Stomach (tissue), 9 donors: ENCODE data around the gene MPZL1. TPM values are rescaled to one million over a fixed set of nuclear protein-coding genes. Genes with fewer than 3 reads are reported as not detected.

ENCODE experiments used
- DNase-seq, 2 donors: peaks; one replicate each; pipeline versions ENCODE4 v3.0.0 to v3.0.0-alpha.2; 2013 to 2019
- H3K27ac ChIP-seq, 5 donors: fragments of 200-600 bp in 4 of 5; sonication (generic) in 4 of 5; one replicate each; pipeline ENCODE4 v1.5.1; 2013 to 2019; ENCODE audit warnings: mild to moderate bottlenecking in 1 of 5, moderate library complexity in 1 of 5
- H3K27me3 ChIP-seq, 3 donors: fragments of 200-600 bp; sonication (generic); one replicate each; pipeline ENCODE4 v1.5.1; 2017 to 2019; ENCODE audit warnings: mixed run types in 1 of 3
- H3K36me3 ChIP-seq, 4 donors: fragments of 200-600 bp; sonication (generic); 1 replicate in 3 of 4; 2 replicates in 1 of 4; pipeline ENCODE4 v1.5.1; 2016 to 2019
- H3K4me1 ChIP-seq, 4 donors: fragments of 200-600 bp; sonication (generic); one replicate each; pipeline ENCODE4 v1.5.1; 2016 to 2019
- H3K4me3 ChIP-seq, 4 donors: fragments of 200-600 bp; sonication (generic) in 3 of 4; one replicate each; pipeline ENCODE4 v1.5.1; 2016 to 2019; ENCODE audit warnings: mild to moderate bottlenecking in 1 of 4
- H3K9me3 ChIP-seq, 4 donors: fragments of 200-600 bp; sonication (generic); one replicate each; pipeline ENCODE4 v1.5.1; 2016 to 2019
- EP300 ChIP-seq: sonication (generic); formaldehyde crosslinking; IDR thresholded peaks from one replicate; pipeline ENCODE4 v1.6.1; 2017; ENCODE audit warnings: antibody characterized with exemption
- POLR2A ChIP-seq, 4 donors: fragments of 450-650 bp; IDR thresholded peaks; one replicate each; pipeline ENCODE4 v1.6.1; 2016; ENCODE audit warnings: antibody characterized with exemption in 4 of 4, control low read depth in 2 of 4, mild to moderate bottlenecking in 1 of 4, moderate library complexity in 1 of 4
- POLR2AphosphoS5 ChIP-seq, 3 donors: sonication (generic); formaldehyde crosslinking; IDR thresholded peaks; one replicate each; pipeline ENCODE4 v1.6.1; 2016; ENCODE audit warnings: antibody characterized with exemption in 3 of 3
- WGBS, 5 donors: extraction: QIAGEN DNeasy Blood & Tissue Kit in 3 of 5; methylation state at CpG; one replicate each; pipeline versions ENCODE4 v1.1.5 to v1.1.7; 2013 to 2018; 5-methylcytosine and 5-hydroxymethylcytosine counted together
- intact Hi-C: fragments of 100-400 bp; cut with DNase I; formaldehyde crosslinking; loops from one replicate; pipeline ENCODE4 v1.15.1; 2023; ENCODE audit warnings: low total_unique reads
- polyA plus RNA-seq, 3 donors: library from polyadenylated mRNA; stranded (reverse); fragments of 200-250 nt; gene quantifications; one replicate each; pipeline ENCODE4 v1.2.3, GENCODE V29; 2013
- total RNA-seq, 5 donors: library from RNA; depleted of rRNA; stranded (reverse); fragments of >200 nt; gene quantifications; one replicate each; pipeline versions ENCODE4 v1.1.0 to v1.2.3, GENCODE V29; 2014 to 2016
- TF ChIP-seq, protein P1 (sequence below), 7 experiments: fragments of 450-650 bp in 4 of 7; fragments of 200-600 bp in 3 of 7; sonication (generic) in 3 of 7; IDR thresholded peaks; one replicate each; pipeline ENCODE4 v1.5.1; 2016 to 2019; ENCODE audit warnings: antibody characterized with exemption in 7 of 7, control low read depth in 2 of 7, mild to moderate bottlenecking in 1 of 7
- donor health status: healthy with polysubstance abuse.
- donor health status: Bipolar disorder and iron deficiency.
- donor health status: healthy.

The MPZL1 gene
- total and polyA plus RNA-seq, 8 donors, result 7.2 to 115 (median 30.6) TPM

DNA sequence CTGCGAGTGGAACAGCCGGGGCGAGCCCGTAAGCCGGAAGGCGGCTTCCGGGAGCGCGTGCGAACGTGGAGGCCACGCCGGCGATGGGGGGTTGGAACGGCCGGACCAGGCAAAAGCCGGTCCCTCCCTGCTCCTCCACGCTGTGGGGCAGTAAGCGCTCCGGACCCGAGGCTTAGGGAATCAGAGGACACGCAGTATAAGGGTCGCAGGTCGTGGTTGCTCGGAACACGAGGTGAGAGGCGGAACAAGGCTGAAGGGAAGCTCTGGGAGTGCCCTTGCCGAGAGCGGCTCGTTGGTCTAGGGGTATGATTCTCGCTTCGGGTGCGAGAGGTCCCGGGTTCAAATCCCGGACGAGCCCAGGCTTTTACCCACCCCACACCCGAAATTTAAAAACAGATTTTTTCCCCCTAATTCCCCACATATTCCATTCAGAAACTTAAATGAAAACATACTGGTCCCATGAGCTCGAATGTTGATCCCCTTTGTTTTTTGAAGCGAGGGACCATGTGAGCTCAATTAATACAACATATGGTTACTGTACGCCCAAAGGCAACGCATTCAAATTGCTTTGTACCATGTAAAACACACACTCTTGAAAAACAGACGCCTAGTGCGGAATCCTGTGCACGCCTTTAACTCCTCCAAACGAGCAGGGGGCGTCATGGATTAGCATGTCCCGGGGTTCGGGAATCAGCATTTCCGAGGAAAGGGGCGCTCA lies 7.2 kb upstream of the MPZL1 start:
- peak; percentile 92 to 95 for DNase-seq
- peak overlapping the region; percentile 55 to 79 (median 64) for H3K4me3 ChIP-seq
- peak overlapping the region; percentile 87 to 95 (median 92) for H3K27ac ChIP-seq
- no peaks in the 10 kb centered on the region for H3K27me3 ChIP-seq
- H3K9me3 ChIP-seq, result no peaks in the 10 kb centered on the region
- TF ChIP-seq EP300 (no peak), POLR2A (IDR thresholded peaks at IDR 0.05) (no peak), POLR2AphosphoS5 (IDR thresholded peaks at IDR 0.05) (peak in 2 of 3 donors; percentile 54 to 60)
- TF ChIP-seq, protein P1, sequence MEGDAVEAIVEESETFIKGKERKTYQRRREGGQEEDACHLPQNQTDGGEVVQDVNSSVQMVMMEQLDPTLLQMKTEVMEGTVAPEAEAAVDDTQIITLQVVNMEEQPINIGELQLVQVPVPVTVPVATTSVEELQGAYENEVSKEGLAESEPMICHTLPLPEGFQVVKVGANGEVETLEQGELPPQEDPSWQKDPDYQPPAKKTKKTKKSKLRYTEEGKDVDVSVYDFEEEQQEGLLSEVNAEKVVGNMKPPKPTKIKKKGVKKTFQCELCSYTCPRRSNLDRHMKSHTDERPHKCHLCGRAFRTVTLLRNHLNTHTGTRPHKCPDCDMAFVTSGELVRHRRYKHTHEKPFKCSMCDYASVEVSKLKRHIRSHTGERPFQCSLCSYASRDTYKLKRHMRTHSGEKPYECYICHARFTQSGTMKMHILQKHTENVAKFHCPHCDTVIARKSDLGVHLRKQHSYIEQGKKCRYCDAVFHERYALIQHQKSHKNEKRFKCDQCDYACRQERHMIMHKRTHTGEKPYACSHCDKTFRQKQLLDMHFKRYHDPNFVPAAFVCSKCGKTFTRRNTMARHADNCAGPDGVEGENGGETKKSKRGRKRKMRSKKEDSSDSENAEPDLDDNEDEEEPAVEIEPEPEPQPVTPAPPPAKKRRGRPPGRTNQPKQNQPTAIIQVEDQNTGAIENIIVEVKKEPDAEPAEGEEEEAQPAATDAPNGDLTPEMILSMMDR (IDR thresholded peaks at IDR 0.05), result no peak
- 0 to 2% (median 1%) methylated on average over 30 to 50 of the region's 50 CpGs for WGBS, 5 donors
- intact Hi-C loops, result no loop called here
- H3K36me3 ChIP-seq, result no peaks in the 10 kb centered on the region
- H3K4me1 ChIP-seq, result peaks cover 0 to 29% (median 19%) of the 10 kb centered on the region in 4 donors

DNA sequence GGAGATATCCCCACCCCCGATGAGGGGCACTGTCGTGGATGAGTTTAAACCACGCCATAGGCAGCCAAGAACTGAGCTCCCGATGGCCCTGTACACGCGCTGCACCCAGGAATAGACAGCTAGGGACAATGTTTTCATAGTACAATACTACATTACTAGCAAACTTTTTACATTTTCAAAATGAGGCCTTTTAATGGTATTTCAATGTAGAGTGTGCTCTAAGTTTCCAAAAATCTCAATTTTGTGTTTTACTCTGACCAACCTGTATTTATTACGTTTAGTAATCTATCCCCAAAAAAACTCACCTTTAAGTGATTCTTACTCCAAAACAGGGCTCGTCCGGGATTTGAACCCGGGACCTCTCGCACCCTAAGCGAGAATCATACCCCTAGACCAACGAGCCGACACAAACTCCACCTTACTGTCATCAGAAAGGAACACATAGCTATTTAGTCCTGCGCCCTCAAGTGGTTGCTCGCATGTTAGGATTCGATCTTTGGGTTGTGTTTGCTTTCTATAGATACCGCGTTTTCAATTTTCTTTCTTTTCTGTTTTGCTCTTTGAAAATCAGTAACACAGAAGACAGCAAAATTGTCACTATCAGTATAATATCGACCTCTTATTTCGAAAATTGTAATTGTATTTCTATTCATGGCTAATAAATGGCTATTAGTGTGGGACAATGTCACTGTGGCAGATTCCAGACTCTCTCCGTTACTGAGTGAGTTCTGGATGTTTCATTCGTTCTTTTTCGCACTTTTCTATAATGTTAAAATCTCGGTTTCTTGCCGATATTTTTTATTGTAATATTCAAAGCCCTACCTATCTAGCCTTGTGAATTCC lies 6.4 kb upstream of the MPZL1 start:
- no peaks in the 10 kb centered on the region for H3K9me3 ChIP-seq
- peak; percentile 89 to 95 for DNase-seq
- no peaks in the 10 kb centered on the region for H3K27me3 ChIP-seq
- intact Hi-C loops, result no loop called here
- H3K4me3 ChIP-seq, result peak overlapping the region; percentile 55 to 79 (median 64)
- peak overlapping the region; percentile 87 to 95 (median 92) for H3K27ac ChIP-seq
- TF ChIP-seq, protein P1 (IDR thresholded peaks at IDR 0.05), result peak in 5 of 7 experiments; percentile 65 to 86 (median 81)
- TF ChIP-seq POLR2A (IDR thresholded peaks at IDR 0.05), result no peak
- TF ChIP-seq POLR2AphosphoS5 (IDR thresholded peaks at IDR 0.05), result peak; percentile 50 to 90 (median 79)
- peaks cover 0 to 29% (median 19%) of the 10 kb centered on the region in 4 donors for H3K4me1 ChIP-seq
- no peaks in the 10 kb centered on the region for H3K36me3 ChIP-seq
- 0% methylated on average over 26 of the region's 26 CpGs for WGBS, 5 donors

DNA sequence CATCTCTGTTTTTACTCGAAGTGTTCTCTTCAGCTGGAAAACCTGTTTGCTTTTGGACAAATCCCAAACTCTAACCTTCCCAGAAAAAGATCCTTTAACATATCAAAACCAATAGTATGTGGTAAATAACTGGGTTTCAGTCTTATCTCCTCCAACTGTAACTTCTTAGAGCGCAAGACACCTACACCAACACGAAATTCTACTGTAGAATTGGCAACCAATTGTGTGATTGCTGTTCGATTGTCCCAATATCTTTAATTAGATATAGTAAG lies 5.8 kb upstream of the MPZL1 start:
- Histone ChIP-seq H3K27me3 (no peaks in the 10 kb centered on the region), H3K27ac (peak overlapping the region in 4 of 5 donors; percentile 90 to 95 (median 93)), H3K4me3 (peak overlapping the region; percentile 55 to 79 (median 64)), H3K9me3 (no peaks in the 10 kb centered on the region), H3K36me3 (no peaks in the 10 kb centered on the region), H3K4me1 (peaks cover 0 to 33% (median 21%) of the 10 kb centered on the region in 4 donors)
- TF ChIP-seq POLR2AphosphoS5 (IDR thresholded peaks at IDR 0.05), result no peak
- no peak for TF ChIP-seq POLR2A (IDR thresholded peaks at IDR 0.05)
- TF ChIP-seq, protein P1 (IDR thresholded peaks at IDR 0.05), result no peak
- no peak for TF ChIP-seq EP300
- 0 to 2% (median 1%) methylated on average over 4 of the region's 4 CpGs for WGBS, 5 donors
- intact Hi-C loops, result no loop called here
- peak in 1 of 2 donors; percentile 30 for DNase-seq

DNA sequence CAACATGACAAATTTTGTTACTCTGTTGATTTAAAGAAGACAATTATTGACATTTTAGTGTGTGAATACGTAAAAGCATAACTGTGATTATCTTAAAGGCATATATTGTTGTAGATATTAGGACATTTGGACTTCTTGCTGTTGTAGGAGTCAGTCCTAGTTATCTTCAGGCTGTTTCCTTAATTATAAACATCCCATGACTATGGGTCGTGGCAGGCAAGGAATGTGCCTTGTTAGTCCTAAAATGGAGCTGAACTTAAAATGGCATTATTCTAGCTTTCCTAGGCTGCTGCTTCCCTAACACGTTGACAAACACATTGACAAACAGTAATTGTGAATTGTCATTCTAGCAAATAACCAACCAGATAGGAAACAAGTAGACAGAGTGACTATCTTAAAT lies 4.4 kb upstream of the MPZL1 start:
- intact Hi-C loops, result no loop called here
- no peak for DNase-seq
- no peaks in the 10 kb centered on the region for H3K36me3 ChIP-seq
- TF ChIP-seq, protein P1 (IDR thresholded peaks at IDR 0.05), result no peak
- no peak for TF ChIP-seq POLR2A (IDR thresholded peaks at IDR 0.05)
- no peak for TF ChIP-seq EP300
- no peak for TF ChIP-seq POLR2AphosphoS5 (IDR thresholded peaks at IDR 0.05)
- H3K9me3 ChIP-seq, result no peaks in the 10 kb centered on the region
- H3K27me3 ChIP-seq, result no peaks in the 10 kb centered on the region
- 61 to 77% (median 68%) methylated on average over 3 of the region's 3 CpGs for WGBS, 5 donors
- peaks cover 0 to 36% (median 24%) of the 10 kb centered on the region in 4 donors for H3K4me1 ChIP-seq
- H3K27ac ChIP-seq, result no peak overlapping the region
- no peak overlapping the region for H3K4me3 ChIP-seq
